Right renal cortex interstitium (tissue), 3 donors: ENCODE measurements around the gene NAT14. TPM values are rescaled to one million over a fixed set of nuclear protein-coding genes. Genes with fewer than 3 reads are reported as not detected.
A peak's percentile ranks its signal among the peaks of the same experiment; 100 is the strongest.

Experiments
- DNase-seq, 3 donors: peaks; one replicate each; pipeline ENCODE4 v3.0.0-alpha.2; 2013; ENCODE audit warnings: low read depth in 3 of 3, low spot score in 2 of 3
- polyA plus RNA-seq, 3 donors: library from polyadenylated mRNA; unstranded; fragments of 120-200 nt; gene quantifications; one replicate each; pipeline ENCODE4 v1.2.1, GENCODE V29; 2013; ENCODE audit not compliant: insufficient read length in 3 of 3

NAT14 gene
- polyA plus RNA-seq, 3 donors = 44.7 to 51.7 (median 45.9) TPM

GRCh38 chr19:55498246-55498840 is 13.4 kb downstream of the NAT14 start:
- DNase-seq = no peak

GRCh38 chr19:55500368-55500952 is 15.5 kb downstream of the NAT14 start:
- DNase-seq = no peak

GRCh38 chr19:55502197-55502952 is 17.4 kb downstream of the NAT14 start:
- DNase-seq = no peak

GRCh38 chr19:55503157-55503501 is 18.1 kb downstream of the NAT14 start:
- no peak for DNase-seq

- DNase-seq = peak; percentile 84 to 85 (median 84)
Measured at GRCh38 chr19:55503502-55504251, 18.7 kb downstream of the NAT14 start.

GRCh38 chr19:55504252-55504603 is 19.2 kb downstream of the NAT14 start:
- no peak for DNase-seq

GRCh38 chr19:55504981-55505380 is 20.0 kb downstream of the NAT14 start:
- no peak for DNase-seq

GRCh38 chr19:55508120-55508519 is 23.1 kb downstream of the NAT14 start:
- DNase-seq = no peak

GRCh38 chr19:55516878-55517620 is 32.1 kb downstream of the NAT14 start:
- DNase-seq = peak; percentile 76 to 81 (median 80)

- DNase-seq = no peak
Measured at GRCh38 chr19:55519451-55520311, 34.7 kb downstream of the NAT14 start.

- DNase-seq = no peak
Measured at GRCh38 chr19:55520691-55521292, 35.8 kb downstream of the NAT14 start.

GRCh38 chr19:55525289-55526101 is 40.5 kb downstream of the NAT14 start:
- no peak for DNase-seq

GRCh38 chr19:55526216-55527196 is 41.5 kb downstream of the NAT14 start:
- no peak for DNase-seq

GRCh38 chr19:55527197-55528029 is 42.4 kb downstream of the NAT14 start:
- DNase-seq = no peak

- no peak for DNase-seq
Measured at GRCh38 chr19:55528030-55528803, 43.2 kb downstream of the NAT14 start.
